ENCODE data around the gene MYO1D. TPM values are rescaled to one million over a fixed set of nuclear protein-coding genes. Genes with fewer than 3 reads are reported as not detected.

Gene MYO1D
- total RNA-seq, 2 donors from 2014 or later, result 238 to 382 TPM

DNA sequence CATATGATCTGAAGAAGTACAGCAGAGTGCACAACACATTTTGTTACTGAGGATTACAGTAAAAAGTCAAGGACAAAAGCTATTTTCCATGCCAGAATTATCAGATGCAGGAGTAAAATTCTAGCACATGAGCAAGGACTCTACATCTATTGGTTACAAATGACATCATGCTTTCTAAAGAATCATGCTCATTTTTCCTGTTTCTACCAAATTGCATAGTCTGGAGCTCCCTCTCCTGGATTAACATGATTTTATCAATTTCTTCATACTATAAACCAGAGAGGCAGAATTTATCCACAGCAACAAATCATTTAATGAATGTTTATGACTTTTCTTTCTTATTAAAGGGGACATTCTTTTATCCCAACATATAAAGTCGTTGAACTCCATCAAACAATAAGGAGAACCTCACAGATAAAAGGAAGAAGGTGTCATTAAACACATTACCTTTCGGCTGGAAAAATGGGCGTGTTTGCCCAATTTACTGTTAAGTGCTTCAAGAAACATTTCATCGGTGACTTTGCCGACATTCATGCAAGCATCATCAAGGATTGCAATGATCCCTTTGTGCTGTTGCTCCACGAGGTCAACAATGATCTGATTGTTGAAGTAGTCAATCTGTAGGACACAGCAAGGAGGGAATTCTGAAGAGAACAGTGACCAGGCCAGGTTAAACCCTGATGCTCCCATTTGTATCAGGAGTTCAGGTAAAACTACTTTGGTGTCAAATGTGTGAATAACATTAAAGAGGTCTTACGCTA is 121.7 kb downstream of the MYO1D start:
- Histone ChIP-seq H3K27ac (no peak overlapping the region), H3K9me3 (no peaks in the 10 kb centered on the region), H3K27me3 (no peaks in the 10 kb centered on the region), H3K36me3 (no peaks in the 10 kb centered on the region), H3K4me3 (no peak overlapping the region), H3K4me1 (no peaks in the 10 kb centered on the region), H3K9ac (ENCODE audit: low read depth in 2 of 2, low read length in 2 of 2) (no peak overlapping the region)
- TF ChIP-seq, protein P1, sequence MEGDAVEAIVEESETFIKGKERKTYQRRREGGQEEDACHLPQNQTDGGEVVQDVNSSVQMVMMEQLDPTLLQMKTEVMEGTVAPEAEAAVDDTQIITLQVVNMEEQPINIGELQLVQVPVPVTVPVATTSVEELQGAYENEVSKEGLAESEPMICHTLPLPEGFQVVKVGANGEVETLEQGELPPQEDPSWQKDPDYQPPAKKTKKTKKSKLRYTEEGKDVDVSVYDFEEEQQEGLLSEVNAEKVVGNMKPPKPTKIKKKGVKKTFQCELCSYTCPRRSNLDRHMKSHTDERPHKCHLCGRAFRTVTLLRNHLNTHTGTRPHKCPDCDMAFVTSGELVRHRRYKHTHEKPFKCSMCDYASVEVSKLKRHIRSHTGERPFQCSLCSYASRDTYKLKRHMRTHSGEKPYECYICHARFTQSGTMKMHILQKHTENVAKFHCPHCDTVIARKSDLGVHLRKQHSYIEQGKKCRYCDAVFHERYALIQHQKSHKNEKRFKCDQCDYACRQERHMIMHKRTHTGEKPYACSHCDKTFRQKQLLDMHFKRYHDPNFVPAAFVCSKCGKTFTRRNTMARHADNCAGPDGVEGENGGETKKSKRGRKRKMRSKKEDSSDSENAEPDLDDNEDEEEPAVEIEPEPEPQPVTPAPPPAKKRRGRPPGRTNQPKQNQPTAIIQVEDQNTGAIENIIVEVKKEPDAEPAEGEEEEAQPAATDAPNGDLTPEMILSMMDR (IDR thresholded peaks at IDR 0.05), result peak; percentile 30
- intact Hi-C loops (cut with DNase I), result loop anchor here (5.0 to 10.0 kb wide), 2 partner anchors 98 to 270 kb away; partner anchors contain the start of gene CDK5R1
- DNase-seq, result no peak

DNA sequence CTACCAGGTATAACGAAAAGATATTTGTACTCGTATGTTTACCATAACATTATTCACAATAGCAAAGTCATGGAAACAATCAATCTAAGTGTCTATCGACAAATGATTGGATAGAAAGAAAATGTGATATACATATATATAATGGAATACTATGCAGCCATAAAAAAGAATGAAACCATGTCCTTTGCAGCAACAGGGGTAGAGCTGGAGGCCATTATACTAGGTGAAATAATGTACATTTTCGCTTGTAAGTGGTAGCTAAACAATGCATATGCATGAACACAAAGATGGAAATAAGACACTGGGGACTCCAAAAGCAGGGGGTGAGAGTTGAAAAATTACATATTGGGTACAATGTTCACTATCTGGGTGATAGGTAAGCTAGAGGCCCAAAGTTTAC is 124.0 kb downstream of the MYO1D start:
- H3K9ac ChIP-seq (ENCODE audit: low read depth in 2 of 2, low read length in 2 of 2), result no peak overlapping the region
- no peaks in the 10 kb centered on the region for H3K9me3 ChIP-seq
- H3K4me1 ChIP-seq, result no peaks in the 10 kb centered on the region
- TF ChIP-seq, protein P1 (IDR thresholded peaks at IDR 0.05), result no peak
- H3K27me3 ChIP-seq, result no peaks in the 10 kb centered on the region
- H3K36me3 ChIP-seq, result no peaks in the 10 kb centered on the region
- DNase-seq, result no peak
- intact Hi-C loops (cut with DNase I), result loop anchor here (10.0 kb wide), 1 partner anchor 268 kb away; the partner anchor contains the start of gene CDK5R1
- no peak overlapping the region for H3K4me3 ChIP-seq
- H3K27ac ChIP-seq, result no peak overlapping the region

DNA sequence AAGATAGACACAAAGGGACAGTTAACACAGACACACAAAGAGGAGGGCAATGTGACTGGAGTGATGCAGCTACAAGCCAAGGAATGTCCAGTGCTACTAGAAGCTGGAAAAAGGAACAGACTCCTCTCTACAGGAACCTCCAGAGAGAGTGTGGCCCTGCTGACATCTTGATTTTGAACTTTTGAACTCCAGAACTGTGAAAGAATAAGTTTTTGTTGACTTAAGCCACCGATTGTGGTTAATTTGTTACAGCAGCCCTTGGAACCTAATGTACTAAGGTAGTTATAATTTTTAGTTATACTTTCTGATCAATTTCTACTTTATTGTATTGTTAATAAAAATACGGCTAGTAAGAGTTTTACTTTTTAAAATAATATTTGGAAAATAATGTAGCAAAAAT is 129.1 kb downstream of the MYO1D start:
- no peaks in the 10 kb centered on the region for H3K36me3 ChIP-seq
- DNase-seq, result peak; percentile 27
- no peak overlapping the region for H3K4me3 ChIP-seq
- TF ChIP-seq, protein P1 (IDR thresholded peaks at IDR 0.05), result no peak
- H3K27ac ChIP-seq, result peak overlapping the region; percentile 3
- no peaks in the 10 kb centered on the region for H3K9me3 ChIP-seq
- peaks cover 10% of the 10 kb centered on the region for H3K4me1 ChIP-seq
- no peak overlapping the region for H3K9ac ChIP-seq (ENCODE audit: low read depth in 2 of 2, low read length in 2 of 2)
- H3K27me3 ChIP-seq, result no peaks in the 10 kb centered on the region
- intact Hi-C loops (cut with DNase I), result no loop called here

DNA sequence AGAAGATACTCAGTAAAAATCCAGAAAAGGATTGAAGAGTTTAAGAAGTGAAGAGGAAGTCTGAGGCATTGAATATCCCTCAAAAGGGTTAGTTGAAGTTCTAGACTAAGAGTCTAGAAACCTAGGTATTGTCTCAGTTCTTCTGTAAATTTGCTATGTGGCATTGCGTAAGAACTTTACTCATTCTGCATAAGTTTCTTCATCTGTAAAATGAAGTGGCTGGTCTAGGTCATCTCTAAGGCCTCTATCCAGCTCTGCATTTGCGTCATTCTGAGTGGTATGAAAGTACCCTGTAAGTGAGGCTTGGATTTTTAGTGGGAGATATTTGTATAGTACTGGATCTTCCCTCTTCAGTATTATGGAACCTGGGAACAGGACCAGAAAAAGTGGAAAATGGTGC is 130.2 kb downstream of the MYO1D start:
- intact Hi-C loops (cut with DNase I), result no loop called here
- H3K36me3 ChIP-seq, result no peaks in the 10 kb centered on the region

DNA sequence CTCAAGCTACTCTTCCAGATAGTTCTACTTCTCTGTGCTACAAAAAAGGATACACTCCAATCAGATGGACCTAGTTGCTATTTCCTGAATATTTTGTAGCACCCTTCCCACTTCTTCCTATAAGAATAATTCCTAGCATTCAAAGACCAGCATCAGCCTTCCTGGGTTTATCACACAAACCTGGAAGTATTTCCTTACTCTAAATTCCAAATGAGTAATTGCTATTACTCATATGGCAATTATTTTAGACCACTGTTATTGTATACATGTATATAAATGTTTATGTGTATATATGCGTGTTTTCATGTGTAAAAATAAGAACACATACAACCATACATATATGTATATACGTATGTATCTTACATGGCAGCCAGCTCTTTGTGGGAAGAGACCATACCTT is 130.6 kb downstream of the MYO1D start:
- DNase-seq, result no peak
- Histone ChIP-seq H3K27ac (no peak overlapping the region), H3K4me3 (no peak overlapping the region), H3K4me1 (peaks cover 10% of the 10 kb centered on the region), H3K27me3 (no peaks in the 10 kb centered on the region), H3K9me3 (no peaks in the 10 kb centered on the region), H3K9ac (ENCODE audit: low read depth in 2 of 2, low read length in 2 of 2) (no peak overlapping the region), H3K36me3 (no peaks in the 10 kb centered on the region)
- intact Hi-C loops (cut with DNase I), result no loop called here
- TF ChIP-seq, protein P1 (IDR thresholded peaks at IDR 0.05), result no peak

More for the DNA sequence above, 130.2 kb downstream of the MYO1D start:
- Histone ChIP-seq H3K4me1 (peaks cover 10% of the 10 kb centered on the region), H3K9ac (ENCODE audit: low read depth in 2 of 2, low read length in 2 of 2) (no peak overlapping the region), H3K9me3 (no peaks in the 10 kb centered on the region), H3K4me3 (no peak overlapping the region), H3K27ac (no peak overlapping the region), H3K27me3 (no peaks in the 10 kb centered on the region)
- no peak for DNase-seq
- TF ChIP-seq, protein P1 (IDR thresholded peaks at IDR 0.05), result no peak
